ENCODE measurements around the gene STIM1. TPM values are rescaled to one million over a fixed set of nuclear protein-coding genes. Genes with fewer than 3 reads are reported as not detected.

STIM1 gene
- total and polyA plus RNA-seq, 10 of the 15 experiments (the other 5 are each of a cell fraction or from before 2014, with no cell fraction given): 8.6 to 57.7 (median 29.3) TPM

GRCh38 chr11:4102711-4103110, 247.2 kb downstream of the STIM1 start:
- SMC1A ChIA-PET (ENCODE audit: uncharacterized antibody, unreplicated experiment): no interaction called here
- Histone ChIP-seq H4K20me1 (ENCODE audit: control insufficient read depth, insufficient read depth) (no peaks in the 10 kb centered on the region), H3K79me2 (ENCODE audit: control insufficient read depth, insufficient read depth, low read length) (peaks cover 35% of the 10 kb centered on the region), H3K4me1 (ENCODE audit: control insufficient read depth, insufficient read depth, low read length) (no peaks in the 10 kb centered on the region), H3K27ac (ENCODE audit: control insufficient read depth, insufficient read depth) (no peak overlapping the region), H3K4me2 (ENCODE audit: control insufficient read depth, insufficient read depth) (no peak overlapping the region), H3K36me3 (ENCODE audit: control insufficient read depth in 2 of 2, insufficient read depth in 2 of 2, low read length in 1 of 2) (peaks cover 0 to 12% of the 10 kb centered on the region in 2 experiments; a peak in 3 of 4 replicates), H2AFZ (ENCODE audit: control insufficient read depth, low read depth, low read length) (no peak overlapping the region), H3K9me3 (replicated peaks; ENCODE audit: control insufficient read depth, insufficient read depth, low read length) (no peaks in the 10 kb centered on the region), H3K4me3 (no peak overlapping the region), H3K9ac (ENCODE audit: control insufficient read depth, insufficient read depth, low read length) (no peak overlapping the region), H3K27me3 (replicated peaks in 1 of 2; ENCODE audit: control insufficient read depth in 2 of 2, insufficient read depth in 2 of 2, low read length in 1 of 2) (no peaks in the 10 kb centered on the region)
- ATAC-seq: no peak
- WGBS (ENCODE audit: insufficient coverage, insufficient replicate concordance, low lambda C conversion rate, missing lambda C conversion rate): 88% methylated on average over 4 of the region's 4 CpGs
- FAIRE-seq: no peak
- POLR2A ChIA-PET: no interaction called here
- in situ Hi-C loops (cut with MboI): no loop called here
- RAD21 ChIA-PET (ENCODE audit: unreplicated experiment): interaction anchor here (0.6 kb wide), 1 partner anchor 248 kb away, joined by 3 read pairs; the partner anchor contains the start of gene STIM1
- CTCF ChIA-PET: no interaction called here
- no peak for DNase-seq (ENCODE audit: low read depth, low spot score)
- no TSS peak for BruUV-seq (replicated peaks)
- TF ChIP-seq GABPA (IDR thresholded peaks at IDR 0.05; ENCODE audit: low read depth): no peak
- TF ChIP-seq CREB1 (IDR thresholded peaks at IDR 0.05; ENCODE audit: low read depth): no peak
- TF ChIP-seq NFXL1 (IDR thresholded peaks at IDR 0.05; ENCODE audit: borderline replicate concordance): no peak
- no peak for TF ChIP-seq FOXK2 (IDR thresholded peaks at IDR 0.05)
- no peak for TF ChIP-seq BRCA1 (IDR thresholded peaks at IDR 0.05; ENCODE audit: low read depth, low read length)
- no peak for TF ChIP-seq ZNF622 (IDR thresholded peaks at IDR 0.05)
- no peak for TF ChIP-seq FOS (IDR thresholded peaks at IDR 0.05; ENCODE audit: borderline replicate concordance, extremely low read depth, insufficient read length)
- TF ChIP-seq SMARCA5 (IDR thresholded peaks at IDR 0.05): no peak
- no peak for TF ChIP-seq POLR2AphosphoS5 (IDR thresholded peaks at IDR 0.05; ENCODE audit: low read length)
- no peak for TF ChIP-seq SIX5 (IDR thresholded peaks at IDR 0.05; ENCODE audit: low read depth, low read length, severe bottlenecking)
- no peak for TF ChIP-seq POLR2A (IDR thresholded peaks at IDR 0.05; ENCODE audit: low read depth, low read length)
- no peak for TF ChIP-seq SMC3 (IDR thresholded peaks at IDR 0.05; ENCODE audit: borderline replicate concordance, low read length)
- TF ChIP-seq NFIC (IDR thresholded peaks at IDR 0.05; ENCODE audit: low read depth, low read length): no peak
- TF ChIP-seq BMI1 (IDR thresholded peaks at IDR 0.05; ENCODE audit: borderline replicate concordance): no peak
- TF ChIP-seq KDM1A (IDR thresholded peaks at IDR 0.05; ENCODE audit: borderline replicate concordance): no peak
- TF ChIP-seq DPF2 (IDR thresholded peaks at IDR 0.05): no peak
- no peak for TF ChIP-seq ASH2L (IDR thresholded peaks at IDR 0.05; ENCODE audit: borderline replicate concordance, low read depth)
- no peak for TF ChIP-seq SKIL (IDR thresholded peaks at IDR 0.05; ENCODE audit: low read depth, poor library complexity, severe bottlenecking)
- no peak for TF ChIP-seq HSF1 (IDR thresholded peaks at IDR 0.05; ENCODE audit: low read depth, low read length)
- intact Hi-C loops (cut with micrococcal nuclease; ENCODE audit: unreplicated experiment): no loop called here

Data from GM12878 (cell line).